GM23338 (cell line): Measurements from ENCODE around the gene IGFL4. TPM values are rescaled to one million over a fixed set of nuclear protein-coding genes. Genes with fewer than 3 reads are reported as not detected.

Experiments
- ATAC-seq: fragments of 200-7000 bp; cut with Tn5 transposase; 3 replicates; pipeline ENCODE4 v1.9.1; 2020
- DNase-seq: peaks from one replicate; pipeline ENCODE4 v3.0.0-alpha.2; 2015; ENCODE audit warnings: low spot score
- H2AFZ ChIP-seq: fragments of 200-600 bp; sonication (generic); 2 replicates; pipeline ENCODE4 v1.8.0; 2016; ENCODE audit warnings: antibody characterized with exemption, mild to moderate bottlenecking, moderate library complexity
- H3F3A ChIP-seq: fragments of 200-600 bp; sonication (generic); replicated peaks from 2 replicates; pipeline ENCODE4 v1.8.0; 2017; ENCODE audit warnings: antibody characterized with exemption, mixed run types, low read depth
- H3K27ac ChIP-seq: fragments of 200-600 bp; sonication (generic); 2 replicates; pipeline ENCODE4 v1.6.1; 2016; ENCODE audit warnings: low read depth
- H3K27me3 ChIP-seq: fragments of 200-600 bp; sonication (generic); 2 replicates; pipeline ENCODE4 v1.8.0; 2016; ENCODE audit warnings: mild to moderate bottlenecking, mixed run types, moderate library complexity; ENCODE audit not compliant: insufficient read depth
- H3K36me3 ChIP-seq: fragments of 200-600 bp; sonication (generic); 2 replicates; pipeline ENCODE4 v1.8.0; 2016; ENCODE audit warnings: mild to moderate bottlenecking; ENCODE audit not compliant: insufficient read depth
- H3K4me1 ChIP-seq: fragments of 200-600 bp; sonication (generic); 2 replicates; pipeline ENCODE4 v1.8.0; 2016; ENCODE audit warnings: mild to moderate bottlenecking, moderate library complexity; ENCODE audit not compliant: insufficient read depth
- H3K4me2 ChIP-seq: fragments of 200-600 bp; sonication (generic); 2 replicates; pipeline ENCODE4 v1.7.1; 2017; ENCODE audit warnings: mixed run types
- H3K4me3 ChIP-seq: fragments of 200-600 bp; sonication (generic); 2 replicates; pipeline ENCODE4 v1.6.1; 2016; ENCODE audit warnings: mixed run types
- H3K79me2 ChIP-seq: fragments of 200-600 bp; sonication (generic); replicated peaks from 2 replicates; pipeline ENCODE4 v1.8.0; 2017; ENCODE audit warnings: mild to moderate bottlenecking; ENCODE audit not compliant: insufficient read depth
- H3K9me2 ChIP-seq: fragments of 200-600 bp; sonication (generic); 2 replicates; pipeline ENCODE4 v1.8.0; 2017; ENCODE audit not compliant: insufficient read depth
- H4K20me1 ChIP-seq: fragments of 200-600 bp; sonication (generic); replicated peaks from 2 replicates; pipeline ENCODE4 v1.8.0; 2017; ENCODE audit warnings: mild to moderate bottlenecking; ENCODE audit not compliant: insufficient read depth
- H3K27ac Mint-ChIP-seq: 2 replicates; pipeline ENCODE4 v1.8.0; 2020; ENCODE audit warnings: inconsistent platforms, mild to moderate bottlenecking, moderate library complexity, mixed read lengths
- H3K27me3 Mint-ChIP-seq: 3 replicates; pipeline ENCODE4 v1.8.0; 2022; ENCODE audit warnings: low read depth, mild to moderate bottlenecking, moderate library complexity, mixed read lengths, inconsistent platforms; ENCODE audit not compliant: insufficient read depth, poor library complexity
- H3K36me3 Mint-ChIP-seq: 3 replicates; pipeline ENCODE4 v1.8.0; 2021; ENCODE audit warnings: low read depth, mild to moderate bottlenecking, inconsistent platforms, moderate library complexity, mixed read lengths
- H3K4me1 Mint-ChIP-seq: 3 replicates; pipeline ENCODE4 v1.8.0; 2020; ENCODE audit warnings: mild to moderate bottlenecking, inconsistent platforms, mixed read lengths
- H3K4me3 Mint-ChIP-seq: 3 replicates; pipeline ENCODE4 v1.8.0; 2021; ENCODE audit warnings: moderate library complexity, mild to moderate bottlenecking, inconsistent platforms, mixed read lengths
- H3K9me3 Mint-ChIP-seq: 3 replicates; pipeline ENCODE4 v1.8.0; 2020; ENCODE audit warnings: moderate library complexity, mild to moderate bottlenecking, inconsistent platforms, mixed read lengths
- CREB1 ChIP-seq: fragments of 250-450 bp; sonication (Bioruptor Pico); IDR thresholded peaks from 2 replicates; pipeline ENCODE4 v1.5.0; 2020; ENCODE audit warnings: low read depth, mild to moderate bottlenecking, moderate library complexity
- CTCF ChIP-seq, 2 experiments: fragments of 200-600 bp in 1 of 2; sonication (generic) in 1 of 2; conservative IDR thresholded peaks; 2 replicates each; pipeline versions ENCODE4 v1.5.1 to v1.6.1; 2016 to 2017; ENCODE audit warnings: antibody characterized with exemption in 2 of 2, low read depth in 2 of 2, mild to moderate bottlenecking in 2 of 2, moderate library complexity in 1 of 2
- ETS1 ChIP-seq: IDR thresholded peaks from 2 replicates; pipeline ENCODE4 v1.6.1; 2016; ENCODE audit warnings: antibody characterized with exemption
- EZH2phosphoT487 ChIP-seq: fragments of 200-600 bp; sonication (generic); IDR thresholded peaks from one replicate; pipeline ENCODE4 v1.8.1; 2018; ENCODE audit warnings: antibody characterized with exemption; ENCODE audit not compliant: unreplicated experiment
- JUNB ChIP-seq: IDR thresholded peaks from one replicate; pipeline ENCODE4 v1.6.1; 2016; ENCODE audit warnings: antibody characterized with exemption; ENCODE audit not compliant: unreplicated experiment
- NANOG ChIP-seq: IDR thresholded peaks from 2 replicates; pipeline ENCODE4 v1.6.1; 2016; ENCODE audit warnings: antibody characterized with exemption, borderline replicate concordance
- POLR2AphosphoS5 ChIP-seq: IDR thresholded peaks from 2 replicates; pipeline ENCODE4 v1.6.1; 2016; ENCODE audit warnings: antibody characterized with exemption, low read depth
- REST ChIP-seq: IDR thresholded peaks from one replicate; pipeline ENCODE4 v1.6.1; 2018; ENCODE audit warnings: antibody characterized with exemption; ENCODE audit not compliant: unreplicated experiment
- STAT1 ChIP-seq: IDR thresholded peaks from one replicate; pipeline ENCODE4 v1.6.1; 2016; ENCODE audit warnings: antibody characterized with exemption; ENCODE audit not compliant: unreplicated experiment
- ZNF114 ChIP-seq: fragments of 250-450 bp; sonication (Bioruptor Pico); IDR thresholded peaks from 2 replicates; pipeline ENCODE4 v1.5.0; 2020; ENCODE audit warnings: mild to moderate bottlenecking, moderate library complexity
- polyA plus RNA-seq: library from polyadenylated mRNA; unstranded; fragments of >200 nt; fragmentation: Nextera tagmentation; extraction: Ambion mirVana; gene quantifications from 2 replicates; pipeline ENCODE4 v1.2.1, GENCODE V29; 2016
- total RNA-seq: library from RNA; depleted of rRNA; stranded (reverse); fragments of >200 nt; shearing (Covaris generic); gene quantifications from 2 replicates; pipeline ENCODE4 v1.2.3, GENCODE V29; 2014

The IGFL4 gene
- total and polyA plus RNA-seq, 2 experiments from 2014 or later, result 0.06 to 0.87 TPM

- Mint-ChIP-seq H3K4me1 (peaks cover 13% of the 10 kb centered on the region), H3K36me3 (peaks cover 9% of the 10 kb centered on the region; the same call in 2 of the 3 replicates), H3K4me3 (peak overlapping the region; percentile 79), H3K27ac (no peak overlapping the region), H3K9me3 (no peaks in the 10 kb centered on the region), H3K27me3 (peaks cover 26% of the 10 kb centered on the region)
- Histone ChIP-seq H2AFZ (no peak overlapping the region), H3K79me2 (no peaks in the 10 kb centered on the region), H3K4me3 (peak overlapping the region; percentile 77), H3K27me3 (peaks cover 35% of the 10 kb centered on the region), H3K27ac (no peak overlapping the region), H3K4me2 (peak overlapping the region; percentile 99), H4K20me1 (peaks cover 13% of the 10 kb centered on the region), H3K9me2 (no peaks in the 10 kb centered on the region), H3K4me1 (peaks cover 9% of the 10 kb centered on the region; the same call in 1 of the 2 replicates), H3F3A (no peaks in the 10 kb centered on the region), H3K36me3 (no peaks in the 10 kb centered on the region)
- DNase-seq (peak; percentile 96), ATAC-seq (peak; percentile 80)
- TF ChIP-seq ZNF114 (CRISPR knock-in tag) (no peak), CTCF (conservative IDR thresholded peaks at IDR 0.05; ENCODE audit: low read depth in 2 of 2) (0 out of 4 replicates have a peak, but pooled peaks of 1 of the 2 experiments have one; percentile 8)
Observed at GRCh38 chr19:46014941-46015686, 25.7 kb downstream of the IGFL4 start.

GRCh38 chr19:46014534-46014933 is 26.3 kb downstream of the IGFL4 start:
- Histone ChIP-seq H4K20me1 (peaks cover 16% of the 10 kb centered on the region), H2AFZ (no peak overlapping the region), H3K4me3 (peak overlapping the region; percentile 77), H3F3A (no peaks in the 10 kb centered on the region), H3K9me2 (no peaks in the 10 kb centered on the region), H3K27ac (no peak overlapping the region), H3K4me2 (peak overlapping the region; percentile 99), H3K36me3 (no peaks in the 10 kb centered on the region), H3K27me3 (peaks cover 35% of the 10 kb centered on the region), H3K4me1 (peaks cover 9% of the 10 kb centered on the region; the same call in 1 of the 2 replicates), H3K79me2 (no peaks in the 10 kb centered on the region)
- peaks cover 13% of the 10 kb centered on the region; the same call in 2 of the 3 replicates for H3K4me1 Mint-ChIP-seq
- no peak overlapping the region for H3K27ac Mint-ChIP-seq
- ATAC-seq (no peak), DNase-seq (no peak)
- peak overlapping the region; percentile 72 for H3K4me3 Mint-ChIP-seq
- peaks cover 9% of the 10 kb centered on the region; the same call in 2 of the 3 replicates for H3K36me3 Mint-ChIP-seq
- H3K27me3 Mint-ChIP-seq, result peaks cover 26% of the 10 kb centered on the region
- H3K9me3 Mint-ChIP-seq, result no peaks in the 10 kb centered on the region
- TF ChIP-seq STAT1, result no peak
- TF ChIP-seq CREB1 (CRISPR knock-in tag), result no peak
- TF ChIP-seq NANOG, result no peak
- no peak for TF ChIP-seq CTCF (conservative IDR thresholded peaks at IDR 0.05; ENCODE audit: low read depth in 2 of 2)
- TF ChIP-seq ETS1, result no peak
- no peak for TF ChIP-seq REST
- no peak for TF ChIP-seq POLR2AphosphoS5
- no peak for TF ChIP-seq ZNF114 (CRISPR knock-in tag)
- no peak for TF ChIP-seq JUNB
- no peak for TF ChIP-seq EZH2phosphoT487
